ENCODE data around the gene ALOX5.
"Not testable (repeated sequence)": the region's sequence is repeated elsewhere in the genome, so short reads cannot be mapped to it uniquely, and the experiment has no call there.

- not testable (repeated sequence) for TF ChIP-seq EZH2 (IDR thresholded peaks at IDR 0.05; ENCODE audit: low read depth, unreplicated experiment); EZH2phosphoT487 (IDR thresholded peaks at IDR 0.05; ENCODE audit: unreplicated experiment); NANOG (IDR thresholded peaks at IDR 0.05; ENCODE audit: borderline replicate concordance); POLR2AphosphoS5 (IDR thresholded peaks at IDR 0.05; ENCODE audit: low read depth); JUNB (IDR thresholded peaks at IDR 0.05; ENCODE audit: unreplicated experiment); CREB1 (CRISPR knock-in tag; IDR thresholded peaks at IDR 0.05; ENCODE audit: low read depth); ZNF331 (CRISPR knock-in tag; IDR thresholded peaks at IDR 0.05; ENCODE audit: low read depth)
- TF ChIP-seq, protein P1, sequence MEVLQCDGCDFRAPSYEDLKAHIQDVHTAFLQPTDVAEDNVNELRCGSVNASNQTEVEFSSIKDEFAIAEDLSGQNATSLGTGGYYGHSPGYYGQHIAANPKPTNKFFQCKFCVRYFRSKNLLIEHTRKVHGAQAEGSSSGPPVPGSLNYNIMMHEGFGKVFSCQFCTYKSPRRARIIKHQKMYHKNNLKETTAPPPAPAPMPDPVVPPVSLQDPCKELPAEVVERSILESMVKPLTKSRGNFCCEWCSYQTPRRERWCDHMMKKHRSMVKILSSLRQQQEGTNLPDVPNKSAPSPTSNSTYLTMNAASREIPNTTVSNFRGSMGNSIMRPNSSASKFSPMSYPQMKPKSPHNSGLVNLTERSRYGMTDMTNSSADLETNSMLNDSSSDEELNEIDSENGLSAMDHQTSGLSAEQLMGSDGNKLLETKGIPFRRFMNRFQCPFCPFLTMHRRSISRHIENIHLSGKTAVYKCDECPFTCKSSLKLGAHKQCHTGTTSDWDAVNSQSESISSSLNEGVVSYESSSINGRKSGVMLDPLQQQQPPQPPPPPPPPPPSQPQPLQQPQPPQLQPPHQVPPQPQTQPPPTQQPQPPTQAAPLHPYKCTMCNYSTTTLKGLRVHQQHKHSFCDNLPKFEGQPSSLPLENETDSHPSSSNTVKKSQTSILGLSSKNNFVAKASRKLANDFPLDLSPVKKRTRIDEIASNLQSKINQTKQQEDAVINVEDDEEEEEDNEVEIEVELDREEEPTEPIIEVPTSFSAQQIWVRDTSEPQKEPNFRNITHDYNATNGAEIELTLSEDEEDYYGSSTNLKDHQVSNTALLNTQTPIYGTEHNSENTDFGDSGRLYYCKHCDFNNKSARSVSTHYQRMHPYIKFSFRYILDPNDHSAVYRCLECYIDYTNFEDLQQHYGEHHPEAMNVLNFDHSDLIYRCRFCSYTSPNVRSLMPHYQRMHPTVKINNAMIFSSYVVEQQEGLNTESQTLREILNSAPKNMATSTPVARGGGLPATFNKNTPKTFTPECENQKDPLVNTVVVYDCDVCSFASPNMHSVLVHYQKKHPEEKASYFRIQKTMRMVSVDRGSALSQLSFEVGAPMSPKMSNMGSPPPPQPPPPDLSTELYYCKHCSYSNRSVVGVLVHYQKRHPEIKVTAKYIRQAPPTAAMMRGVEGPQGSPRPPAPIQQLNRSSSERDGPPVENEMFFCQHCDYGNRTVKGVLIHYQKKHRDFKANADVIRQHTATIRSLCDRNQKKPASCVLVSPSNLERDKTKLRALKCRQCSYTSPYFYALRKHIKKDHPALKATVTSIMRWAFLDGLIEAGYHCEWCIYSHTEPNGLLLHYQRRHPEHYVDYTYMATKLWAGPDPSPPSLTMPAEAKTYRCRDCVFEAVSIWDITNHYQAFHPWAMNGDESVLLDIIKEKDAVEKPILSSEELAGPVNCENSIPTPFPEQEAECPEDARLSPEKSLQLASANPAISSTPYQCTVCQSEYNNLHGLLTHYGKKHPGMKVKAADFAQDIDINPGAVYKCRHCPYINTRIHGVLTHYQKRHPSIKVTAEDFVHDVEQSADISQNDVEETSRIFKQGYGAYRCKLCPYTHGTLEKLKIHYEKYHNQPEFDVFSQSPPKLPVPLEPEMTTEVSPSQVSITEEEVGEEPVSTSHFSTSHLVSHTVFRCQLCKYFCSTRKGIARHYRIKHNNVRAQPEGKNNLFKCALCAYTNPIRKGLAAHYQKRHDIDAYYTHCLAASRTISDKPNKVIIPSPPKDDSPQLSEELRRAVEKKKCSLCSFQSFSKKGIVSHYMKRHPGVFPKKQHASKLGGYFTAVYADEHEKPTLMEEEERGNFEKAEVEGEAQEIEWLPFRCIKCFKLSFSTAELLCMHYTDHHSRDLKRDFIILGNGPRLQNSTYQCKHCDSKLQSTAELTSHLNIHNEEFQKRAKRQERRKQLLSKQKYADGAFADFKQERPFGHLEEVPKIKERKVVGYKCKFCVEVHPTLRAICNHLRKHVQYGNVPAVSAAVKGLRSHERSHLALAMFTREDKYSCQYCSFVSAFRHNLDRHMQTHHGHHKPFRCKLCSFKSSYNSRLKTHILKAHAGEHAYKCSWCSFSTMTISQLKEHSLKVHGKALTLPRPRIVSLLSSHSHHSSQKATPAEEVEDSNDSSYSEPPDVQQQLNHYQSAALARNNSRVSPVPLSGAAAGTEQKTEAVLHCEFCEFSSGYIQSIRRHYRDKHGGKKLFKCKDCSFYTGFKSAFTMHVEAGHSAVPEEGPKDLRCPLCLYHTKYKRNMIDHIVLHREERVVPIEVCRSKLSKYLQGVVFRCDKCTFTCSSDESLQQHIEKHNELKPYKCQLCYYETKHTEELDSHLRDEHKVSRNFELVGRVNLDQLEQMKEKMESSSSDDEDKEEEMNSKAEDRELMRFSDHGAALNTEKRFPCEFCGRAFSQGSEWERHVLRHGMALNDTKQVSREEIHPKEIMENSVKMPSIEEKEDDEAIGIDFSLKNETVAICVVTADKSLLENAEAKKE (CRISPR knock-in tag; IDR thresholded peaks at IDR 0.05), result not testable (repeated sequence)
- TF ChIP-seq, protein P2, sequence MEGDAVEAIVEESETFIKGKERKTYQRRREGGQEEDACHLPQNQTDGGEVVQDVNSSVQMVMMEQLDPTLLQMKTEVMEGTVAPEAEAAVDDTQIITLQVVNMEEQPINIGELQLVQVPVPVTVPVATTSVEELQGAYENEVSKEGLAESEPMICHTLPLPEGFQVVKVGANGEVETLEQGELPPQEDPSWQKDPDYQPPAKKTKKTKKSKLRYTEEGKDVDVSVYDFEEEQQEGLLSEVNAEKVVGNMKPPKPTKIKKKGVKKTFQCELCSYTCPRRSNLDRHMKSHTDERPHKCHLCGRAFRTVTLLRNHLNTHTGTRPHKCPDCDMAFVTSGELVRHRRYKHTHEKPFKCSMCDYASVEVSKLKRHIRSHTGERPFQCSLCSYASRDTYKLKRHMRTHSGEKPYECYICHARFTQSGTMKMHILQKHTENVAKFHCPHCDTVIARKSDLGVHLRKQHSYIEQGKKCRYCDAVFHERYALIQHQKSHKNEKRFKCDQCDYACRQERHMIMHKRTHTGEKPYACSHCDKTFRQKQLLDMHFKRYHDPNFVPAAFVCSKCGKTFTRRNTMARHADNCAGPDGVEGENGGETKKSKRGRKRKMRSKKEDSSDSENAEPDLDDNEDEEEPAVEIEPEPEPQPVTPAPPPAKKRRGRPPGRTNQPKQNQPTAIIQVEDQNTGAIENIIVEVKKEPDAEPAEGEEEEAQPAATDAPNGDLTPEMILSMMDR (conservative IDR thresholded peaks at IDR 0.05; ENCODE audit: low read depth in 2 of 2), result not testable (repeated sequence)
- TF ChIP-seq, protein P3, sequence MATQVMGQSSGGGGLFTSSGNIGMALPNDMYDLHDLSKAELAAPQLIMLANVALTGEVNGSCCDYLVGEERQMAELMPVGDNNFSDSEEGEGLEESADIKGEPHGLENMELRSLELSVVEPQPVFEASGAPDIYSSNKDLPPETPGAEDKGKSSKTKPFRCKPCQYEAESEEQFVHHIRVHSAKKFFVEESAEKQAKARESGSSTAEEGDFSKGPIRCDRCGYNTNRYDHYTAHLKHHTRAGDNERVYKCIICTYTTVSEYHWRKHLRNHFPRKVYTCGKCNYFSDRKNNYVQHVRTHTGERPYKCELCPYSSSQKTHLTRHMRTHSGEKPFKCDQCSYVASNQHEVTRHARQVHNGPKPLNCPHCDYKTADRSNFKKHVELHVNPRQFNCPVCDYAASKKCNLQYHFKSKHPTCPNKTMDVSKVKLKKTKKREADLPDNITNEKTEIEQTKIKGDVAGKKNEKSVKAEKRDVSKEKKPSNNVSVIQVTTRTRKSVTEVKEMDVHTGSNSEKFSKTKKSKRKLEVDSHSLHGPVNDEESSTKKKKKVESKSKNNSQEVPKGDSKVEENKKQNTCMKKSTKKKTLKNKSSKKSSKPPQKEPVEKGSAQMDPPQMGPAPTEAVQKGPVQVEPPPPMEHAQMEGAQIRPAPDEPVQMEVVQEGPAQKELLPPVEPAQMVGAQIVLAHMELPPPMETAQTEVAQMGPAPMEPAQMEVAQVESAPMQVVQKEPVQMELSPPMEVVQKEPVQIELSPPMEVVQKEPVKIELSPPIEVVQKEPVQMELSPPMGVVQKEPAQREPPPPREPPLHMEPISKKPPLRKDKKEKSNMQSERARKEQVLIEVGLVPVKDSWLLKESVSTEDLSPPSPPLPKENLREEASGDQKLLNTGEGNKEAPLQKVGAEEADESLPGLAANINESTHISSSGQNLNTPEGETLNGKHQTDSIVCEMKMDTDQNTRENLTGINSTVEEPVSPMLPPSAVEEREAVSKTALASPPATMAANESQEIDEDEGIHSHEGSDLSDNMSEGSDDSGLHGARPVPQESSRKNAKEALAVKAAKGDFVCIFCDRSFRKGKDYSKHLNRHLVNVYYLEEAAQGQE (IDR thresholded peaks at IDR 0.05; ENCODE audit: unreplicated experiment), result not testable (repeated sequence)
- TF ChIP-seq, protein P4, sequence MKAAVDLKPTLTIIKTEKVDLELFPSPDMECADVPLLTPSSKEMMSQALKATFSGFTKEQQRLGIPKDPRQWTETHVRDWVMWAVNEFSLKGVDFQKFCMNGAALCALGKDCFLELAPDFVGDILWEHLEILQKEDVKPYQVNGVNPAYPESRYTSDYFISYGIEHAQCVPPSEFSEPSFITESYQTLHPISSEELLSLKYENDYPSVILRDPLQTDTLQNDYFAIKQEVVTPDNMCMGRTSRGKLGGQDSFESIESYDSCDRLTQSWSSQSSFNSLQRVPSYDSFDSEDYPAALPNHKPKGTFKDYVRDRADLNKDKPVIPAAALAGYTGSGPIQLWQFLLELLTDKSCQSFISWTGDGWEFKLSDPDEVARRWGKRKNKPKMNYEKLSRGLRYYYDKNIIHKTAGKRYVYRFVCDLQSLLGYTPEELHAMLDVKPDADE (IDR thresholded peaks at IDR 0.05), result not testable (repeated sequence)
Measured at GRCh38 chr10:45358961-45359360, 15.1 kb upstream of the ALOX5 start.

Measured in GM23338 (cell line).